K562 (cell line): Measurements from ENCODE around the gene ARHGEF17. TPM values are rescaled to one million over a fixed set of nuclear protein-coding genes. Genes with fewer than 3 reads are reported as not detected.

Source experiments
- BCLAF1 ChIP-seq, 2 experiments: fragments of 450-650 bp in 1 of 2; IDR thresholded peaks; 2 replicates each; pipeline ENCODE4 v1.6.1; 2011 to 2017; ENCODE audit warnings: low read depth in 2 of 2, antibody characterized with exemption in 1 of 2, borderline replicate concordance in 1 of 2, low read length in 1 of 2, mild to moderate bottlenecking in 1 of 2, mixed read lengths in 1 of 2; ENCODE audit not compliant: control insufficient read depth in 1 of 2
- E2F6 ChIP-seq, 2 experiments: IDR thresholded peaks; 2 replicates each; pipeline ENCODE4 v1.6.1; 2011; ENCODE audit warnings: borderline replicate concordance in 1 of 2, control low read depth in 1 of 2, low read depth in 1 of 2, low read length in 1 of 2, mild to moderate bottlenecking in 1 of 2, mixed read lengths in 1 of 2, moderate library complexity in 1 of 2; ENCODE audit not compliant: insufficient read depth in 1 of 2, insufficient read length in 1 of 2, poor library complexity in 1 of 2, severe bottlenecking in 1 of 2; ENCODE audit errors: extremely low read depth in 1 of 2
- FOXJ2 ChIP-seq: fragments of 200-800 bp; sonication (Bioruptor generic); IDR thresholded peaks from 2 replicates; pipeline ENCODE4 v1.6.1; 2016; ENCODE audit warnings: missing genetic modification characterization, missing compliant biosample characterization
- HSF4 ChIP-seq: fragments of 250-450 bp; sonication (Bioruptor Pico); IDR thresholded peaks from 2 replicates; pipeline ENCODE4 v2.1.2; 2022; ENCODE audit warnings: mild to moderate bottlenecking, moderate library complexity, borderline replicate concordance
- MAFG ChIP-seq: fragments of 450-650 bp; conservative IDR thresholded peaks from 2 replicates; pipeline ENCODE4 v1.6.1; 2016; ENCODE audit warnings: missing genetic modification characterization, missing compliant biosample characterization
- NFATC3 ChIP-seq: fragments of 450-650 bp; IDR thresholded peaks from 2 replicates; pipeline ENCODE4 v1.6.1; 2017; ENCODE audit warnings: mild to moderate bottlenecking
- NRF1 ChIP-seq, 2 experiments: fragments of 450-650 bp; IDR thresholded peaks in 1 of 2; conservative IDR thresholded peaks in 1 of 2; 2 replicates each; pipeline ENCODE4 v1.6.1; 2014; ENCODE audit warnings: mild to moderate bottlenecking in 2 of 2
- ZBTB1 ChIP-seq: sonication (generic); formaldehyde crosslinking; IDR thresholded peaks from 2 replicates; pipeline ENCODE4 v1.8.1; 2023; ENCODE audit warnings: missing genetic modification reagents, low read depth, mild to moderate bottlenecking, borderline replicate concordance
- ZNF146 ChIP-seq: IDR thresholded peaks from one replicate; pipeline ENCODE4 v1.6.1; 2018; ENCODE audit warnings: missing compliant biosample characterization; ENCODE audit not compliant: unreplicated experiment
- polyA plus RNA-seq, 8 experiments: library from polyadenylated mRNA; depleted of rRNA in 4 of 8; stranded (reverse) in 5 of 8; unstranded in 3 of 8; fragments of >200 nt; fragmentation: Nextera tagmentation in 2 of 8; fragmentation: Illumina TruSeq in 1 of 8; extraction: Ambion mirVana in 2 of 8; extraction: Trizol in 1 of 8; gene quantifications; 2 replicates each; pipeline versions ENCODE4 v1.2.1 to v1.2.3, GENCODE V29; 2011 to 2014; ENCODE audit warnings: inconsistent platforms in 1 of 8, missing spikeins in 1 of 8
- total RNA-seq, 7 experiments: library from RNA; depleted of rRNA in 6 of 7; stranded (reverse); fragments of >200 nt in 6 of 7; fragmentation: Illumina TruSeq in 2 of 7; extraction: Trizol in 2 of 7; gene quantifications; 2 replicates each; pipeline versions ENCODE4 v1.2.1 to v1.2.3, GENCODE V29; 2011 to 2021; ENCODE audit warnings: low replicate concordance in 1 of 7

Gene ARHGEF17
- total and polyA plus RNA-seq, 9 of the 15 experiments (the other 6 are each of a cell fraction or from before 2014, with no cell fraction given) = 0.04 to 0.68 (median 0.10) TPM; not detected in 2

- TF ChIP-seq BCLAF1 (IDR thresholded peaks at IDR 0.05; ENCODE audit: borderline replicate concordance in 1 of 2, control insufficient read depth in 1 of 2, low read depth in 2 of 2, low read length in 1 of 2) = no peak
- no peak for TF ChIP-seq NFATC3
- no peak for TF ChIP-seq FOXJ2 (tag)
- no peak for TF ChIP-seq HSF4 (CRISPR knock-in tag)
- TF ChIP-seq MAFG (tag) = no peak
- TF ChIP-seq ZNF146 (CRISPR knock-in tag) = no peak
- peak; percentile 38 to 59; a peak in 3 of 4 replicates for TF ChIP-seq NRF1 (conservative IDR thresholded peaks at IDR 0.05 in 1 of 2, IDR thresholded peaks at IDR 0.05 in 1 of 2)
- TF ChIP-seq E2F6 (IDR thresholded peaks at IDR 0.05; ENCODE audit: borderline replicate concordance in 1 of 2, extremely low read depth in 1 of 2, insufficient read depth in 1 of 2, insufficient read length in 1 of 2, low read depth in 1 of 2, low read length in 1 of 2, poor library complexity in 1 of 2, severe bottlenecking in 1 of 2) = no peak
- no peak for TF ChIP-seq ZBTB1 (CRISPR knock-in tag)
These were observed 613 bp upstream of the ARHGEF17 start (continued) for GRCh38 chr11:73307323-73308002.
